Hindlimb muscle (tissue), 1 donor: ENCODE results near the gene SMG7. TPM values are rescaled to one million over a fixed set of nuclear protein-coding genes. Genes with fewer than 3 reads are reported as not detected.
A peak's percentile ranks its signal among the peaks of the same experiment; 100 is the strongest.

Experiments used
- DNase-seq: peaks from one replicate; pipeline ENCODE4 v3.0.0-alpha.2; 2013
- polyA plus RNA-seq: library from polyadenylated mRNA; unstranded; fragments of 120-200 nt; gene quantifications from one replicate; pipeline ENCODE4 v1.2.1, GENCODE V29; 2013; ENCODE audit not compliant: insufficient read length

Gene SMG7
- polyA plus RNA-seq, 1 donor = 39.5 TPM

DNA sequence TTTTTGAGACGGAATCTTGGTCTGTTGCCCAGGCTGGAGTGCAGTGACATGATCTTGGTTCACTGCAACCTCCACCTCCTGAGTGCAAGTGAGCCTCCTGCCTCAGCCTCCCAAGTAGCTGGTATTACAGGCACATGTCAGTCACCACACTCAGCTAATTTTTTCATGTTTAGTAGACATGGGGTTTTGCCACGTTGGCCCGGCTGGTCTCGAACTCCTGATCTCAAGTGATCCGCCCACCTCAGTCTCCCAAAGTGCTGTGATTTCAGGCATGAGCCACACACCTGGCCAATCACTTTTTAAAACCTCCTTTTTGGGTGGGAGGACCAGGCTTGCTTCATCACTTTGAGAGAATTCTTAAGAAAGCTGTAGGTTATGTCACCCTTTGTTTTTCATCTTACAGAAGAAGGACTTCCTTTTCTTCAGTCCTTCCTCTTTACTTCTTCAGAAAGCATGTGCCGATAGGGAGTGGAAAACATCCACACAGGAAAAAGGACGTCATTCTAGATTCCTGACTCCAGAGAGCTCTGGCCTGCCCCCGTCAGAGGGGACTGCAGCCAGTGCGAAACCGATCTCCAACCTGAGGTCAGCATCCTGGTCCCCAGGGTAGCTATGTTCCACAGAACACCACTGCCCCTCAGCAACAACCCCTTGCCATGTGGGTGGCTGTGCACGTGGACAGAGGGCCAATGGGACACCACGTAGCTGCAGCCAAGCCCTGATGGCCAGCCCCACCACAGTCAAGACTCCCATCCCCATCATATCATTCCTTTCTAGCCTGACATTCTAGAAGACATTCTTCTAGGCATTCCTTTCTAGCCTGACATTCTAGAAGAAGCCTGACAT, 96.1 kb downstream of the SMG7 start:
- DNase-seq = no peak

DNA sequence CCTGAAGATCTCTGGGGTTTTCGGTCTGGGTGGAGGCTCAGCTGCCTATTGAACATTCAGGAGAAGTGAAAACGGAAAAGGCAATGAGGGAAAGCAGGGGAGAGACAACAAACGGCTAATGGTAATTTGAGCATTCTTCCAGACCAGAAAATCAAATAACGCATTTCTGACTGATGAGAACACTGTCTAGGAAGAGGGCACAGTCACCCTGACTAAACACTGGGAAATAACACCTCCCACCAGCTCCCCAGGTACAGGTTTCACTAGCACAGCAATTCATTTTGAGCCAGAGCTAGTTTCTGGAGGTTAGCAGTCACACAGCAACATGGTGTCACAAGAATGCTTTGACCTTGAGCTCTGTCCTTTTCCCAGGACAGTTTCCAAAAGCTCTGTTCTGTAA, 96.8 kb downstream of the SMG7 start:
- no peak for DNase-seq

GRCh38 chr1:183569801-183570200, 97.5 kb downstream of the SMG7 start:
- no peak for DNase-seq

GRCh38 chr1:183570451-183570850, 98.2 kb downstream of the SMG7 start:
- DNase-seq = no peak

- no peak for DNase-seq
These were observed 99.5 kb downstream of the SMG7 start for GRCh38 chr1:183571678-183572268.

GRCh38 chr1:183572721-183573120, 100.4 kb downstream of the SMG7 start:
- no peak for DNase-seq

DNA sequence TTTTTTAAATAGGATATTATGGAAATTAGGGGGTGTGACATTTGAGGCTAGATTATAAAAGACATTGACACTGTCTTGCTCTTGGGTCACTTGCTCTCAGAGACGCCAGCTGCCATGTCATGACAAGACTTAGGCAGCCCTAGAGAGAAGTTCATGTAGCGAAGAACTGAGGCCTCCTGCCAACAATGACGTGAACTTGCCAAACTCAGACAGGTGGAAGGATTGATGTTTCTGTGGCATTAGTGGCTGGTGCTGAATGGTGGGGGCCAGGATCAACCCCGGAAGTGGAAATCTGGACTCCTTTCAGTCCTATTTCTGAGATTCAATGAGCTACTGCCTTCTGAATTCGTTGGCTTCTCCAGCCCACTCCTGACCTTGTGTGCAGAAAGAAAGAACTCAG, 103.3 kb downstream of the SMG7 start:
- DNase-seq = no peak

- no peak for DNase-seq
These were observed 104.2 kb downstream of the SMG7 start for GRCh38 chr1:183576537-183576936.

GRCh38 chr1:183577897-183578465, 105.7 kb downstream of the SMG7 start:
- DNase-seq = no peak

DNA sequence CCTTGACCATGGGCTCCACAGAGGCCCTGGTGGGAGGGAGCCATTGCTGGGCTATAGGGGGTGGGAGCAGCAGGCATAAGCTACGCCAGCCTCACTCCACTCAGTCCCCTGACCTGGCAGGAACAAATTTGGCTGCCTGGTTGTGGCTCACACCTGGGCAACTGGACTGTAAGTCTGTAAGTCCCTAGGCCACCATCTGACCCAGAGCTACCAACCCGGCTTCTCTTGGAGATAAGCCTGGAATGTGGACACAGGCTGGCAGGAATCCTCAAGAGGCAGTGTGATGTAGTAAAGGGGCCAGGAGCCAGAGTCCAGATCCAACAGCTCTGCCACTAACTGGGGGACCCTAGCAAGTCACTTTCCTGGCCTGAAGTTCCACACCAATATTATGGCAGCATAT, 106.6 kb downstream of the SMG7 start:
- DNase-seq = no peak

- peak; percentile 34 for DNase-seq
These were observed 108.0 kb downstream of the SMG7 start for GRCh38 chr1:183580281-183580682.

- no peak for DNase-seq
These were observed 109.9 kb downstream of the SMG7 start for GRCh38 chr1:183582021-183582713.

GRCh38 chr1:183583466-183583865, 111.2 kb downstream of the SMG7 start:
- DNase-seq = no peak

- no peak for DNase-seq
These were observed 111.8 kb downstream of the SMG7 start for GRCh38 chr1:183584147-183584546.

- no peak for DNase-seq
These were observed 112.7 kb downstream of the SMG7 start for GRCh38 chr1:183585038-183585437.

- DNase-seq = no peak
These were observed 114.2 kb downstream of the SMG7 start for GRCh38 chr1:183586455-183586854.

DNA sequence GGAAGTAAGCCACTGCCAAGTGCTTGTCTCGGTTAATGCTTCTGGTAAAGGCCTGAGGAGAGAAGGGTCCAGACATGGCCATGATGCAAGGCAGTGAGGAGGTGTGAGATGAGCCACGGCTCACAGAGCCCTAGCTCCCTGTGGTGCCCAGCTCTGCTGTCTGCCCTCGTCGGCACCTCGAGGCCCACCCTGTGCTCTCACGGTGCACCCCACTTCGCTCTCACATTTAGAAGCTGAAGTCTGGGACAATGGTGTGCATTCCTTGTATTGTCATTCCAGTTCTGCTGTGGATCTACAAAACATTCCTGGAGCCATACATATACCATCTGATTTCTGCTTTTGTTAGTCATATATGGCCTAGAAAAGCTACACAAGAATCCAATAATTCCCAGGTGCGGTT, 114.6 kb downstream of the SMG7 start:
- DNase-seq = no peak

DNA sequence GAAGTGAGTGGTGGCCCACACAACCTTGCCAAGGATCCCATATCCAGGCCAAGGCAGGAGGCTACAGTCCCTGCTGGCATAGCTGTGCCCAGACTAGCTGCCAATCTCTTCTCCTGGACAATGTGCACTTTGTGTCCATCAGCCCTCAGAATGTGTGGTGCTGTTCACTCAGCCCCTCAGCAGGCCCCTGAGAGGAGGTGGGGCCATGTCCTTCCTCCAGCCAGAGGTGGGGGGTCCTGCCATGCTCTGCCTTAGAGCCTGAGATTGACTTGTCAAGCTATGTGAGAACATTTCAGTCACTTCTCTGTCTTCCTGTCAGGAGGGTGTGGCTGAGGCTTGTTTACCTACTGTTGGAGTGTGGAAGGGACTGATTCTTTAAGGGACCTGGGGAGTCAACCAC, 116.5 kb downstream of the SMG7 start:
- DNase-seq = no peak

DNA sequence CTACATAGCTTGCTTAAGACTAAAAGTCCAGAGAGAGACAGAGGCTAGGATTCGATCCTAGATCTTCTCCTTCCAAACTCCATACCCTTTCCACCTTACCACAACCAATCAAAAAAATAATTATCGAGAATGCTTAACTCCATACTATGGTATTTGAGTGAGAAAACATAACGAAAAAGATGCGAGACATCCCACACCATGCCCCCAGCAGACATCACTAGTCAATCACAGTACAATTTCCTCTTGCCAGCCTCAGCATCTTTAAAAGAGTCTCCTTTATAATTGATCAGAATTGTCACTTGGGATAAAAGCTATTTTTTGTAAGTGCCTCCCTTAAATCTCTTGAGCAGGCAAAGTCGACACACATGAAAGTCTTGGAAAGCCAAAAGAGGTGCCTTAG, 117.1 kb downstream of the SMG7 start:
- DNase-seq = no peak

GRCh38 chr1:183589874-183590243, 117.6 kb downstream of the SMG7 start:
- DNase-seq = no peak

DNA sequence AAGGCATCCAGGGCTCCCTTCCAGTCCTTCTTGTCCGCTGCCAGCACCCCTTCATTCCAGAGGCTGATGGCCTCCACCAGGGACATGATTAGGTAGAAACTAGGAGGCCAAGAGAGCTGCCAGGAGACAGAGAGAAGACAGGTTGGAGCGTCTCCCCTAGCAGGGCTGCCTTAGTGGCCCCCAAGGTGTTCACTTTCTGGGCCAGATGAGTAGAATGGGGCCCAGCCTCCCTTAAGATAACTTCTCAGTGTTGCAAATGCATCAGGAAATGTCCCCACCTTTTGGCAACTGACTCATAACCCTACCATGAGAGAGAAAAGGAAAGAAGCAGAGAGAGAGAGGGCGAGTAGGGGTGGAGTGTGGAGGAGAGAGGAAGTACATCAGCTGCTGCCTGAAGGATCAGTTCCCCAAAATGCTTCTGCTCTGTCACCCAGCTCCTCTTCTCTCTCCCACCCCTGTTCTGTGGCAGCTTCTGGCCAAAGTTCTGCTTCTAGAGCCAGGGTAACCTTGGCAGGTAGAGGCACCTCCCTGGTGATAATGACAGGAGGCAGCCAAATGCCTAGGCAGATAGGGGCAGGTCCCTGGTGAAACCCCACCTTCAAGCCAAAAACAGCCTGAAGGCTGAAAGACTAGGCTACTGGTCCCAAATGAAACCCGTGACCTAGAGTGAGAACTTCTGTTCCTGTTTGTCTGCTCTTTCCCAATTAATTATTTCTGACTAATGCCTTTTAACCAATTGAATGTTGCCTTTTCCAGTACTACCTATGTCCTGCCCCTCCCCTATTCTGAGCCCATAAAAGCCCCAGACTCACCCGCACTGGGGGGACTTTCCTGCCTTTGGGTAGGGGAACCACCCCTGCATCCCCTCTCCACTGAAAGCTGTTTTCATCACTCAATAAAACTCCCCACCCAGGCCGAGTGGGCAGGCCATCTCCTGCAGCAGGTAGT, 118.2 kb downstream of the SMG7 start, which contains the start of gene NCF2:
Gene NCF2 (minus strand): TSS at position 216 of the 948 bp plus-strand sequence. CDS start 130 bp downstream, at position 86.
- DNase-seq = no peak

GRCh38 chr1:183592733-183593132, 120.4 kb downstream of the SMG7 start:
- no peak for DNase-seq
